H1 (cell line): ENCODE measurements around the gene NKD2. TPM values are rescaled to one million over a fixed set of nuclear protein-coding genes. Genes with fewer than 3 reads are reported as not detected.

Source experiments
- CTCF ChIA-PET: fragments of 300-600 bp; sonication (Branson Sonifier 250); formaldehyde crosslinking; loops from one replicate; lab custom pipeline; 2021; ENCODE audit not compliant: partially characterized antibody; lab: Charles Lee
- POLR2A ChIA-PET: fragments of 300-600 bp; sonication (Branson Sonifier 250); formaldehyde crosslinking; loops from one replicate; lab custom pipeline; 2021; ENCODE audit warnings: inconsistent platforms; ENCODE audit not compliant: partially characterized antibody; lab: Charles Lee
- DNase-seq, 2 experiments: peaks; one replicate each; pipeline versions ENCODE4 v3.0.0 to v3.0.0-alpha.2; 2010 to 2022; ENCODE audit warnings: low spot score in 2 of 2, low read depth in 1 of 2, mixed read lengths in 1 of 2
- FAIRE-seq: peaks from 2 replicates; lab custom pipeline; 2011; peaks lifted over from hg19 to GRCh38; lab: Jason Lieb, UNC
- H2AFZ ChIP-seq: 2 replicates; pipeline ENCODE4 v1.8.1; 2012; ENCODE audit warnings: low read length, inconsistent platforms
- H2AK5ac ChIP-seq: 2 replicates; pipeline ENCODE4 v1.6.1; 2013; ENCODE audit warnings: low read depth, low read length
- H2BK120ac ChIP-seq: replicated peaks from 2 replicates; pipeline ENCODE3; 2013; ENCODE audit warnings: low read depth, low read length, inconsistent platforms
- H2BK12ac ChIP-seq: 2 replicates; pipeline ENCODE4 v1.6.1; 2013; ENCODE audit warnings: low read depth, low read length
- H2BK15ac ChIP-seq: 2 replicates; pipeline ENCODE4 v1.6.1; 2013; ENCODE audit warnings: low read length
- H2BK20ac ChIP-seq: 2 replicates; pipeline ENCODE4 v1.6.1; 2013; ENCODE audit warnings: low read length
- H2BK5ac ChIP-seq: 2 replicates; pipeline ENCODE4 v1.6.1; 2013; ENCODE audit warnings: low read depth, low read length
- H3K14ac ChIP-seq: 2 replicates; pipeline ENCODE4 v1.6.1; 2013; ENCODE audit warnings: inconsistent platforms; ENCODE audit not compliant: insufficient read length
- H3K18ac ChIP-seq: 2 replicates; pipeline ENCODE4 v1.6.1; 2013; ENCODE audit warnings: low read length; ENCODE audit errors: extremely low read depth
- H3K23ac ChIP-seq: 2 replicates; pipeline ENCODE4 v1.6.1; 2013; ENCODE audit warnings: inconsistent platforms; ENCODE audit not compliant: insufficient read length
- H3K23me2 ChIP-seq: 2 replicates; pipeline ENCODE4 v1.6.1; 2013; ENCODE audit warnings: low read depth, low read length
- H3K27ac ChIP-seq: 2 replicates; pipeline ENCODE4 v1.6.1; 2011; ENCODE audit warnings: low read depth, low read length, inconsistent platforms
- H3K27me3 ChIP-seq, 4 experiments: replicated peaks in 1 of 4; 1 replicate in 1 of 4; 2 replicates in 3 of 4; pipeline versions ENCODE4 v1.6.1 to v1.8.1; 2011 to 2013; ENCODE audit warnings: low read length in 3 of 4, mild to moderate bottlenecking in 3 of 4, inconsistent platforms in 2 of 4, mixed read lengths in 2 of 4, moderate library complexity in 1 of 4; ENCODE audit not compliant: control insufficient read depth in 3 of 4, insufficient read depth in 3 of 4; ENCODE audit errors: extremely low read depth in 1 of 4
- H3K36me3 ChIP-seq, 4 experiments: 2 replicates each; pipeline versions ENCODE4 v1.6.1 to v1.8.1; 2011 to 2013; ENCODE audit warnings: mild to moderate bottlenecking in 4 of 4, low read length in 3 of 4, moderate library complexity in 2 of 4, control low read depth in 1 of 4, inconsistent platforms in 1 of 4; ENCODE audit not compliant: insufficient read depth in 4 of 4, control insufficient read depth in 2 of 4
- H3K4ac ChIP-seq: replicated peaks from 2 replicates; pipeline ENCODE3; 2013; ENCODE audit warnings: low read length, low read depth, mixed read lengths, inconsistent platforms; ENCODE audit not compliant: insufficient read length
- H3K4me1 ChIP-seq, 4 experiments: replicated peaks in 1 of 4; 1 replicate in 1 of 4; 2 replicates in 3 of 4; pipeline versions ENCODE4 v1.6.1 to v1.8.1; 2011 to 2013; ENCODE audit warnings: low read length in 3 of 4, inconsistent platforms in 2 of 4, mixed read lengths in 1 of 4; ENCODE audit not compliant: insufficient read depth in 4 of 4, control insufficient read depth in 3 of 4
- H3K4me2 ChIP-seq, 2 experiments: 2 replicates each; pipeline versions ENCODE4 v1.6.1 to v1.8.1; 2011 to 2013; ENCODE audit warnings: low read depth in 2 of 2, low read length in 2 of 2, control low read depth in 1 of 2, inconsistent platforms in 1 of 2, mild to moderate bottlenecking in 1 of 2; ENCODE audit not compliant: insufficient read depth in 1 of 2
- H3K4me3 ChIP-seq, 4 experiments: fragments of 200-600, 300-600 bp in 1 of 4; sonication (generic), shearing (Covaris generic), sonication (Bioruptor Twin) in 1 of 4; 2 replicates each; pipeline versions ENCODE4 v1.5.1 to v1.8.1; 2011 to 2016; ENCODE audit warnings: low read length in 4 of 4, low read depth in 3 of 4, control low read depth in 2 of 4, inconsistent platforms in 2 of 4, mild to moderate bottlenecking in 2 of 4, mixed read lengths in 1 of 4, moderate library complexity in 1 of 4; ENCODE audit not compliant: insufficient read depth in 2 of 4; ENCODE audit errors: extremely low read depth in 1 of 4
- H3K56ac ChIP-seq: replicated peaks from 2 replicates; pipeline ENCODE3; 2013; ENCODE audit warnings: low read depth, mild to moderate bottlenecking, mixed read lengths, low read length, inconsistent platforms; ENCODE audit not compliant: insufficient read length
- H3K79me1 ChIP-seq: 2 replicates; pipeline ENCODE4 v1.6.1; 2013; ENCODE audit warnings: low read depth, low read length, control low read depth
- H3K79me2 ChIP-seq, 2 experiments: 2 replicates each; pipeline versions ENCODE4 v1.6.1 to v1.8.1; 2012 to 2013; ENCODE audit warnings: low read length in 2 of 2, mild to moderate bottlenecking in 2 of 2, inconsistent platforms in 1 of 2; ENCODE audit not compliant: insufficient read depth in 2 of 2, control insufficient read depth in 1 of 2
- H3K9ac ChIP-seq, 4 experiments: replicated peaks in 1 of 4; 1 replicate in 1 of 4; 2 replicates in 3 of 4; pipeline versions ENCODE4 v1.6.1 to v1.8.1; 2011 to 2013; ENCODE audit warnings: low read depth in 3 of 4, low read length in 3 of 4, control low read depth in 2 of 4, mild to moderate bottlenecking in 2 of 4, moderate library complexity in 2 of 4, inconsistent platforms in 1 of 4; ENCODE audit errors: extremely low read depth in 1 of 4
- H3K9me3 ChIP-seq, 2 experiments: 2 replicates each; pipeline versions ENCODE4 v1.6.1 to v1.8.1; 2012 to 2013; ENCODE audit warnings: mild to moderate bottlenecking in 2 of 2, moderate library complexity in 2 of 2, control low read depth in 1 of 2, inconsistent platforms in 1 of 2, low read depth in 1 of 2, low read length in 1 of 2, mixed read lengths in 1 of 2; ENCODE audit not compliant: insufficient read depth in 2 of 2
- H4K20me1 ChIP-seq, 2 experiments: replicated peaks in 1 of 2; 2 replicates each; pipeline versions ENCODE3 to v1.8.1; 2011 to 2013; ENCODE audit warnings: inconsistent platforms in 2 of 2, low read length in 2 of 2, mild to moderate bottlenecking in 1 of 2; ENCODE audit not compliant: insufficient read depth in 2 of 2, control insufficient read depth in 1 of 2
- H4K5ac ChIP-seq: 2 replicates; pipeline ENCODE4 v1.6.1; 2013; ENCODE audit warnings: low read length, low read depth, mixed read lengths, inconsistent platforms; ENCODE audit not compliant: insufficient read length
- H4K8ac ChIP-seq: 2 replicates; pipeline ENCODE4 v1.8.0; 2013; ENCODE audit warnings: mild to moderate bottlenecking, moderate library complexity, low read length, inconsistent platforms; ENCODE audit not compliant: insufficient read depth; ENCODE audit errors: extremely low read depth
- H4K91ac ChIP-seq: replicated peaks from 2 replicates; pipeline ENCODE3; 2013; ENCODE audit warnings: low read length, mixed read lengths, inconsistent platforms; ENCODE audit not compliant: insufficient read length
- BRCA1 ChIP-seq: IDR thresholded peaks from 2 replicates; pipeline ENCODE4 v1.6.1; 2012; ENCODE audit warnings: low read depth, low read length, improper control_type of control experiment
- GTF2F1 ChIP-seq: IDR thresholded peaks from 2 replicates; pipeline ENCODE4 v1.6.1; 2012; ENCODE audit warnings: low read depth, low read length, improper control_type of control experiment, borderline replicate concordance
- SRF ChIP-seq: IDR thresholded peaks from 2 replicates; pipeline ENCODE4 v1.6.1; 2011; ENCODE audit warnings: mild to moderate bottlenecking, low read depth, low read length, moderate library complexity
- WGBS, 2 experiments: shearing (Covaris generic) in 1 of 2; methylation state at CpG; one replicate each; pipeline versions ENCODE4 v1.1.6 to v1.1.7; 2013 to 2015; ENCODE audit warnings: low lambda C conversion rate in 2 of 2, mixed read lengths in 2 of 2, inconsistent platforms in 1 of 2, low coverage in 1 of 2, missing lambda C conversion rate in 1 of 2; ENCODE audit not compliant: insufficient replicate concordance in 2 of 2, insufficient coverage in 1 of 2, insufficient read length in 1 of 2; ENCODE audit errors: extremely low coverage in 1 of 2, missing lambda C conversion rate in 1 of 2; 5-methylcytosine and 5-hydroxymethylcytosine counted together
- polyA plus RNA-seq, 7 experiments: library from polyadenylated mRNA; depleted of rRNA in 3 of 7; stranded (reverse) in 5 of 7; unstranded in 2 of 7; fragments of >200 nt in 5 of 7; fragments of 200-250 nt in 2 of 7; gene quantifications; 1 replicate in 5 of 7; 2 replicates in 1 of 7; 4 replicates in 1 of 7; pipeline versions ENCODE4 v1.2.1 to v1.2.3, GENCODE V29; 2011 to 2013; ENCODE audit warnings: missing spikeins in 2 of 7, mixed read lengths in 2 of 7
- total RNA-seq: library from RNA; stranded (reverse); fragmentation: NEBNext Ultra II Directional; extraction: Animal tissue kit (Norgen Biotek cat#: 25700); gene quantifications from 2 replicates; pipeline ENCODE4 v1.2.1, GENCODE V29; 2021

Gene NKD2
- total and polyA plus RNA-seq, 2 of the 8 experiments (the other 6 are each of a cell fraction or from before 2014, with no cell fraction given): 5.5 to 7.9 TPM

DNA sequence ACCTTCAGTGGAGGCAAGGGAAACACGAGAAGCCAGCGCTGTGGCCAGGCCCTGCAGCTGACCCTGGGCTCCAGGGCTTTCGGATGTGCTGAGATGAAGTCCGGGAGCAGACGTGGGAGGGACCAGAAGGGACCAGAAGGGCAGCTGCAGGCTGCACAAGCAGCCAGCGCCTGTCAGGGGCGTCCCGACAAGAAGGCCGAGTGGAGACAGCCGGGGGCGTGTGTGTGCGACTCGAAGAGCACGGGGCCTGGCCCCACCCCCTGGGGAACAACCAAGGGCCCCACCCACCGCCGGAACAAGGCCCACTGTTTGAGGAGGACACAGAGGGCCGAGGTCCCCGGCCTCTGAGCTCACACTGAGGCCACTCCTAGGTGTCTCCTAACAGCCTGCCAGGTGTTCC, 71.8 kb downstream of the NKD2 start:
- Histone ChIP-seq H2BK20ac (no peak overlapping the region), H3K23ac (no peak overlapping the region), H2BK15ac (no peak overlapping the region), H3K9me3 (no peaks in the 10 kb centered on the region), H4K8ac (no peak overlapping the region), H3K27me3 (no peaks in the 10 kb centered on the region), H3K56ac (no peak overlapping the region), H3K4me2 (no peak overlapping the region), H3K9ac (no peak overlapping the region), H2BK120ac (no peak overlapping the region), H3K79me2 (no peaks in the 10 kb centered on the region), H3K4me3 (no peak overlapping the region), H2AK5ac (no peak overlapping the region), H3K79me1 (peaks cover 3% of the 10 kb centered on the region; the same call in 1 of the 2 replicates), H3K4me1 (no peaks in the 10 kb centered on the region), H3K23me2 (no peaks in the 10 kb centered on the region), H3K36me3 (peaks cover 5 to 61% (median 15%) of the 10 kb centered on the region in 4 experiments; a peak in 4 of 8 replicates), H4K5ac (no peak overlapping the region), H3K4ac (no peak overlapping the region), H3K18ac (no peak overlapping the region), H3K14ac (no peak overlapping the region), H2BK5ac (no peak overlapping the region), H4K91ac (no peak overlapping the region), H2BK12ac (no peak overlapping the region), H3K27ac (no peak overlapping the region), H4K20me1 (peaks cover 0 to 7% of the 10 kb centered on the region in 2 experiments), H2AFZ (no peak overlapping the region)
- POLR2A ChIA-PET: no interaction called here
- 95% methylated on average over 18 of the region's 18 CpGs; no CpG with 5 or more reads in 1 of the 2 experiments for WGBS, 2 experiments
- FAIRE-seq (no peak), DNase-seq (no peak)
- CTCF ChIA-PET: interaction anchor here (1.5 kb wide), 1 partner anchor 87 kb away, joined by 5 read pairs; no protein-coding TSS in a partner anchor
- TF ChIP-seq GTF2F1 (no peak), SRF (no peak), BRCA1 (no peak)
